H1 (cell line): Measurements from ENCODE around the gene MID1. TPM values are rescaled to one million over a fixed set of nuclear protein-coding genes. Genes with fewer than 3 reads are reported as not detected.

Experiments
- CTCF ChIA-PET: fragments of 300-600 bp; sonication (Branson Sonifier 250); formaldehyde crosslinking; loops from one replicate; lab custom pipeline; 2021; ENCODE audit not compliant: partially characterized antibody; lab: Charles Lee
- POLR2A ChIA-PET: fragments of 300-600 bp; sonication (Branson Sonifier 250); formaldehyde crosslinking; loops from one replicate; lab custom pipeline; 2021; ENCODE audit warnings: inconsistent platforms; ENCODE audit not compliant: partially characterized antibody; lab: Charles Lee
- DNase-seq, 2 experiments: peaks; one replicate each; pipeline versions ENCODE4 v3.0.0 to v3.0.0-alpha.2; 2010 to 2022; ENCODE audit warnings: low spot score in 2 of 2, low read depth in 1 of 2, mixed read lengths in 1 of 2
- FAIRE-seq: peaks from 2 replicates; lab custom pipeline; 2011; peaks lifted over from hg19 to GRCh38; lab: Jason Lieb, UNC
- H2AFZ ChIP-seq: 2 replicates; pipeline ENCODE4 v1.8.1; 2012; ENCODE audit warnings: low read length, inconsistent platforms
- H2AK5ac ChIP-seq: 2 replicates; pipeline ENCODE4 v1.6.1; 2013; ENCODE audit warnings: low read depth, low read length
- H2BK120ac ChIP-seq: replicated peaks from 2 replicates; pipeline ENCODE3; 2013; ENCODE audit warnings: low read depth, low read length, inconsistent platforms
- H2BK12ac ChIP-seq: 2 replicates; pipeline ENCODE4 v1.6.1; 2013; ENCODE audit warnings: low read depth, low read length
- H2BK15ac ChIP-seq: 2 replicates; pipeline ENCODE4 v1.6.1; 2013; ENCODE audit warnings: low read length
- H2BK20ac ChIP-seq: 2 replicates; pipeline ENCODE4 v1.6.1; 2013; ENCODE audit warnings: low read length
- H2BK5ac ChIP-seq: 2 replicates; pipeline ENCODE4 v1.6.1; 2013; ENCODE audit warnings: low read depth, low read length
- H3K14ac ChIP-seq: 2 replicates; pipeline ENCODE4 v1.6.1; 2013; ENCODE audit warnings: inconsistent platforms; ENCODE audit not compliant: insufficient read length
- H3K18ac ChIP-seq: 2 replicates; pipeline ENCODE4 v1.6.1; 2013; ENCODE audit warnings: low read length; ENCODE audit errors: extremely low read depth
- H3K23ac ChIP-seq: 2 replicates; pipeline ENCODE4 v1.6.1; 2013; ENCODE audit warnings: inconsistent platforms; ENCODE audit not compliant: insufficient read length
- H3K23me2 ChIP-seq: 2 replicates; pipeline ENCODE4 v1.6.1; 2013; ENCODE audit warnings: low read depth, low read length
- H3K27ac ChIP-seq: 2 replicates; pipeline ENCODE4 v1.6.1; 2011; ENCODE audit warnings: low read depth, low read length, inconsistent platforms
- H3K27me3 ChIP-seq, 4 experiments: replicated peaks in 1 of 4; 1 replicate in 1 of 4; 2 replicates in 3 of 4; pipeline versions ENCODE4 v1.6.1 to v1.8.1; 2011 to 2013; ENCODE audit warnings: low read length in 3 of 4, mild to moderate bottlenecking in 3 of 4, inconsistent platforms in 2 of 4, mixed read lengths in 2 of 4, moderate library complexity in 1 of 4; ENCODE audit not compliant: control insufficient read depth in 3 of 4, insufficient read depth in 3 of 4; ENCODE audit errors: extremely low read depth in 1 of 4
- H3K36me3 ChIP-seq, 4 experiments: 2 replicates each; pipeline versions ENCODE4 v1.6.1 to v1.8.1; 2011 to 2013; ENCODE audit warnings: mild to moderate bottlenecking in 4 of 4, low read length in 3 of 4, moderate library complexity in 2 of 4, control low read depth in 1 of 4, inconsistent platforms in 1 of 4; ENCODE audit not compliant: insufficient read depth in 4 of 4, control insufficient read depth in 2 of 4
- H3K4ac ChIP-seq: replicated peaks from 2 replicates; pipeline ENCODE3; 2013; ENCODE audit warnings: low read length, low read depth, mixed read lengths, inconsistent platforms; ENCODE audit not compliant: insufficient read length
- H3K4me1 ChIP-seq, 4 experiments: replicated peaks in 1 of 4; 1 replicate in 1 of 4; 2 replicates in 3 of 4; pipeline versions ENCODE4 v1.6.1 to v1.8.1; 2011 to 2013; ENCODE audit warnings: low read length in 3 of 4, inconsistent platforms in 2 of 4, mixed read lengths in 1 of 4; ENCODE audit not compliant: insufficient read depth in 4 of 4, control insufficient read depth in 3 of 4
- H3K4me2 ChIP-seq, 2 experiments: 2 replicates each; pipeline versions ENCODE4 v1.6.1 to v1.8.1; 2011 to 2013; ENCODE audit warnings: low read depth in 2 of 2, low read length in 2 of 2, control low read depth in 1 of 2, inconsistent platforms in 1 of 2, mild to moderate bottlenecking in 1 of 2; ENCODE audit not compliant: insufficient read depth in 1 of 2
- H3K4me3 ChIP-seq, 4 experiments: fragments of 200-600, 300-600 bp in 1 of 4; sonication (generic), shearing (Covaris generic), sonication (Bioruptor Twin) in 1 of 4; 2 replicates each; pipeline versions ENCODE4 v1.5.1 to v1.8.1; 2011 to 2016; ENCODE audit warnings: low read length in 4 of 4, low read depth in 3 of 4, control low read depth in 2 of 4, inconsistent platforms in 2 of 4, mild to moderate bottlenecking in 2 of 4, mixed read lengths in 1 of 4, moderate library complexity in 1 of 4; ENCODE audit not compliant: insufficient read depth in 2 of 4; ENCODE audit errors: extremely low read depth in 1 of 4
- H3K56ac ChIP-seq: replicated peaks from 2 replicates; pipeline ENCODE3; 2013; ENCODE audit warnings: low read depth, mild to moderate bottlenecking, mixed read lengths, low read length, inconsistent platforms; ENCODE audit not compliant: insufficient read length
- H3K79me1 ChIP-seq: 2 replicates; pipeline ENCODE4 v1.6.1; 2013; ENCODE audit warnings: low read depth, low read length, control low read depth
- H3K79me2 ChIP-seq, 2 experiments: 2 replicates each; pipeline versions ENCODE4 v1.6.1 to v1.8.1; 2012 to 2013; ENCODE audit warnings: low read length in 2 of 2, mild to moderate bottlenecking in 2 of 2, inconsistent platforms in 1 of 2; ENCODE audit not compliant: insufficient read depth in 2 of 2, control insufficient read depth in 1 of 2
- H3K9ac ChIP-seq, 4 experiments: replicated peaks in 1 of 4; 1 replicate in 1 of 4; 2 replicates in 3 of 4; pipeline versions ENCODE4 v1.6.1 to v1.8.1; 2011 to 2013; ENCODE audit warnings: low read depth in 3 of 4, low read length in 3 of 4, control low read depth in 2 of 4, mild to moderate bottlenecking in 2 of 4, moderate library complexity in 2 of 4, inconsistent platforms in 1 of 4; ENCODE audit errors: extremely low read depth in 1 of 4
- H3K9me3 ChIP-seq, 2 experiments: 2 replicates each; pipeline versions ENCODE4 v1.6.1 to v1.8.1; 2012 to 2013; ENCODE audit warnings: mild to moderate bottlenecking in 2 of 2, moderate library complexity in 2 of 2, control low read depth in 1 of 2, inconsistent platforms in 1 of 2, low read depth in 1 of 2, low read length in 1 of 2, mixed read lengths in 1 of 2; ENCODE audit not compliant: insufficient read depth in 2 of 2
- H4K20me1 ChIP-seq, 2 experiments: replicated peaks in 1 of 2; 2 replicates each; pipeline versions ENCODE3 to v1.8.1; 2011 to 2013; ENCODE audit warnings: inconsistent platforms in 2 of 2, low read length in 2 of 2, mild to moderate bottlenecking in 1 of 2; ENCODE audit not compliant: insufficient read depth in 2 of 2, control insufficient read depth in 1 of 2
- H4K5ac ChIP-seq: 2 replicates; pipeline ENCODE4 v1.6.1; 2013; ENCODE audit warnings: low read length, low read depth, mixed read lengths, inconsistent platforms; ENCODE audit not compliant: insufficient read length
- H4K8ac ChIP-seq: 2 replicates; pipeline ENCODE4 v1.8.0; 2013; ENCODE audit warnings: mild to moderate bottlenecking, moderate library complexity, low read length, inconsistent platforms; ENCODE audit not compliant: insufficient read depth; ENCODE audit errors: extremely low read depth
- H4K91ac ChIP-seq: replicated peaks from 2 replicates; pipeline ENCODE3; 2013; ENCODE audit warnings: low read length, mixed read lengths, inconsistent platforms; ENCODE audit not compliant: insufficient read length
- HDAC6 ChIP-seq: IDR thresholded peaks from one replicate; pipeline ENCODE4 v1.7.1; 2012; ENCODE audit warnings: low read depth, mild to moderate bottlenecking, inconsistent platforms, low read length, moderate library complexity
- JUND ChIP-seq: IDR thresholded peaks from 2 replicates; pipeline ENCODE4 v1.6.1; 2011; ENCODE audit warnings: mild to moderate bottlenecking, improper control_type of control experiment, low read length
- YY1 ChIP-seq: IDR thresholded peaks from 2 replicates; pipeline ENCODE4 v1.6.1; 2011; ENCODE audit warnings: low read depth, mild to moderate bottlenecking, low read length
- WGBS, 2 experiments: shearing (Covaris generic) in 1 of 2; methylation state at CpG; one replicate each; pipeline versions ENCODE4 v1.1.6 to v1.1.7; 2013 to 2015; ENCODE audit warnings: low lambda C conversion rate in 2 of 2, mixed read lengths in 2 of 2, inconsistent platforms in 1 of 2, low coverage in 1 of 2, missing lambda C conversion rate in 1 of 2; ENCODE audit not compliant: insufficient replicate concordance in 2 of 2, insufficient coverage in 1 of 2, insufficient read length in 1 of 2; ENCODE audit errors: extremely low coverage in 1 of 2, missing lambda C conversion rate in 1 of 2; 5-methylcytosine and 5-hydroxymethylcytosine counted together
- polyA plus RNA-seq, 7 experiments: library from polyadenylated mRNA; depleted of rRNA in 3 of 7; stranded (reverse) in 5 of 7; unstranded in 2 of 7; fragments of >200 nt in 5 of 7; fragments of 200-250 nt in 2 of 7; gene quantifications; 1 replicate in 5 of 7; 2 replicates in 1 of 7; 4 replicates in 1 of 7; pipeline versions ENCODE4 v1.2.1 to v1.2.3, GENCODE V29; 2011 to 2013; ENCODE audit warnings: missing spikeins in 2 of 7, mixed read lengths in 2 of 7
- total RNA-seq: library from RNA; stranded (reverse); fragmentation: NEBNext Ultra II Directional; extraction: Animal tissue kit (Norgen Biotek cat#: 25700); gene quantifications from 2 replicates; pipeline ENCODE4 v1.2.1, GENCODE V29; 2021

Gene MID1
- total and polyA plus RNA-seq, 2 of the 8 experiments (the other 6 are each of a cell fraction or from before 2014, with no cell fraction given), result 12.9 to 54.3 TPM

DNA sequence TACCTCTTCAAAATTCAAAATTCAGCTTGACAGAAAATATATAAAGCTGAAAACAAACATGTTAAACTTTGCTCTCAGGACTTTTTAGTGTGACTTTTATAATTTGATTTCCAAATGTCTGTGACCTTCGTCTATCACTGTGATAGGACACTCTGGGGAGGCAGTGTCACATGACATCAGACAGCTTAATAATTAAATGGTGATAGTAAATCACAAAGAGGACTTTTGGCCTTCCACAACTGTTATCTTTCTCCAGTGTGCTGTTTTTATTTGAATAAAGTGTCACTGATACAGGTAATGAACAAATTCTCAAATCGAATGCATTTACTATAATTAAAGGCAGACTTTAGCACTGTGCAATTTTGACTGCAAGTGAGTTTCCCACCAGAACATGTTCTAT lies 83.1 kb downstream of the MID1 start:
- Histone ChIP-seq H3K23me2 (no peaks in the 10 kb centered on the region), H3K4ac (no peak overlapping the region), H3K9me3 (no peaks in the 10 kb centered on the region), H4K5ac (no peak overlapping the region), H3K36me3 (no peaks in the 10 kb centered on the region), H4K8ac (no peak overlapping the region), H2AFZ (no peak overlapping the region), H3K79me1 (no peaks in the 10 kb centered on the region), H3K9ac (no peak overlapping the region), H3K4me3 (no peak overlapping the region), H2BK120ac (no peak overlapping the region), H2BK12ac (no peak overlapping the region), H3K4me2 (no peak overlapping the region), H2BK5ac (no peak overlapping the region), H3K18ac (no peak overlapping the region), H4K91ac (no peak overlapping the region), H3K27ac (no peak overlapping the region), H2AK5ac (no peak overlapping the region), H2BK15ac (no peak overlapping the region), H3K79me2 (peaks cover 0 to 21% of the 10 kb centered on the region in 2 experiments; a peak in 2 of 4 replicates), H3K4me1 (peaks cover 0 to 2% (median 1%) of the 10 kb centered on the region in 4 experiments; a peak in 1 of 7 replicates), H3K14ac (no peak overlapping the region), H3K23ac (no peak overlapping the region), H2BK20ac (no peak overlapping the region), H3K27me3 (no peaks in the 10 kb centered on the region), H3K56ac (no peak overlapping the region), H4K20me1 (no peaks in the 10 kb centered on the region)
- POLR2A ChIA-PET, result no interaction called here
- FAIRE-seq, result no peak
- TF ChIP-seq YY1, result no peak
- no peak for TF ChIP-seq HDAC6
- no peak for TF ChIP-seq JUND
- 92% methylated on average over 2 of the region's 2 CpGs; no CpG with 5 or more reads in 1 of the 2 experiments for WGBS, 2 experiments
- CTCF ChIA-PET, result interaction anchor here (1.7 kb wide), 1 partner anchor 28 kb away, joined by 3 read pairs; no protein-coding TSS in a partner anchor
- DNase-seq, result no peak
